ENCODE results near the gene PDIK1L. TPM values are rescaled to one million over a fixed set of nuclear protein-coding genes. Genes with fewer than 3 reads are reported as not detected.
A peak's percentile ranks its signal among the peaks of the same experiment; 100 is the strongest.

The PDIK1L gene
- total and polyA plus RNA-seq, 9 of the 15 experiments (the other 6 are each of a cell fraction or from before 2014, with no cell fraction given): 12.8 to 30.2 (median 21.5) TPM

- TF ChIP-seq FIP1L1 (IDR thresholded peaks at IDR 0.05; ENCODE audit: low read depth, low read length, poor library complexity, severe bottlenecking) (peak; percentile 19), TAF7 (tag; IDR thresholded peaks at IDR 0.05) (peak; percentile 69; the same call in 1 of the 2 replicates), TCF3 (CRISPR knock-in tag; IDR thresholded peaks at IDR 0.05) (no peak), ZNF408 (CRISPR knock-in tag; IDR thresholded peaks at IDR 0.05; ENCODE audit: low read depth) (no peak), SIRT6 (IDR thresholded peaks at IDR 0.05; ENCODE audit: low read depth, low read length) (no peak), ZKSCAN8 (CRISPR knock-in tag; IDR thresholded peaks at IDR 0.05) (0 out of 2 replicates have a peak, but pooled peaks have one; percentile 19), ZNF12 (CRISPR knock-in tag; IDR thresholded peaks at IDR 0.05) (peak; percentile 40; the same call in 1 of the 2 replicates), USF2 (CRISPR knock-in tag; IDR thresholded peaks at IDR 0.05) (peak; percentile 30; the same call in 1 of the 2 replicates), NRF1 (conservative IDR thresholded peaks at IDR 0.05 in 1 of 2, IDR thresholded peaks at IDR 0.05 in 1 of 2) (peak; percentile 84 to 86), ZFP1 (CRISPR knock-in tag; IDR thresholded peaks at IDR 0.05) (no peak), TBL1XR1 (IDR thresholded peaks at IDR 0.05; ENCODE audit: low read length in 2 of 2) (peak in 1 of 2 experiments; percentile 12; a peak in 1 of 4 replicates), MLLT1 (IDR thresholded peaks at IDR 0.05) (peak; percentile 44 to 66; a peak in 2 of 4 replicates), CBX3 (IDR thresholded peaks at IDR 0.05; ENCODE audit: borderline replicate concordance in 1 of 2, low read length in 2 of 2) (peak in 1 of 2 experiments; percentile 49; a peak in 1 of 3 replicates), MNT (conservative IDR thresholded peaks at IDR 0.05) (peak; percentile 72 to 93), GTF2E2 (tag; IDR thresholded peaks at IDR 0.05) (no peak; the same call in 1 of the 2 replicates), E2F3 (CRISPR knock-in tag; IDR thresholded peaks at IDR 0.05) (peak; percentile 82), L3MBTL2 (IDR thresholded peaks at IDR 0.05) (peak; percentile 65), ZNF511 (CRISPR knock-in tag; IDR thresholded peaks at IDR 0.05) (no peak), KAT2B (IDR thresholded peaks at IDR 0.05; ENCODE audit: low read depth, low read length) (no peak), MYBL2 (IDR thresholded peaks at IDR 0.05; ENCODE audit: low read depth) (no peak), MYBL2 (CRISPR knock-in tag; IDR thresholded peaks at IDR 0.05; ENCODE audit: borderline replicate concordance) (no peak), XRCC5 (IDR thresholded peaks at IDR 0.05; ENCODE audit: low read depth, low read length) (0 out of 2 replicates have a peak, but pooled peaks have one; percentile 44), POLR2B (IDR thresholded peaks at IDR 0.05; ENCODE audit: low read depth, partially characterized antibody) (peak; percentile 50), HSF4 (CRISPR knock-in tag; IDR thresholded peaks at IDR 0.05; ENCODE audit: borderline replicate concordance) (peak; percentile 72)
These were observed at the start of gene PDIK1L (continued) for GRCh38 chr1:26111530-26112406.
